Stimulated activated CD8-positive, alpha-beta memory T cell treated with anti-CD3 and anti-CD28 coated beads, Interleukin-7, amount 100 ng/mL, for 1 hour (primary cell): ENCODE results near the gene CCDC188.

Experiments used
- DNase-seq, 2 donors: peaks; one replicate each; pipeline ENCODE4 v3.0.0-alpha.2; 2020; ENCODE audit warnings: low read depth in 2 of 2

The CCDC188 gene

DNA sequence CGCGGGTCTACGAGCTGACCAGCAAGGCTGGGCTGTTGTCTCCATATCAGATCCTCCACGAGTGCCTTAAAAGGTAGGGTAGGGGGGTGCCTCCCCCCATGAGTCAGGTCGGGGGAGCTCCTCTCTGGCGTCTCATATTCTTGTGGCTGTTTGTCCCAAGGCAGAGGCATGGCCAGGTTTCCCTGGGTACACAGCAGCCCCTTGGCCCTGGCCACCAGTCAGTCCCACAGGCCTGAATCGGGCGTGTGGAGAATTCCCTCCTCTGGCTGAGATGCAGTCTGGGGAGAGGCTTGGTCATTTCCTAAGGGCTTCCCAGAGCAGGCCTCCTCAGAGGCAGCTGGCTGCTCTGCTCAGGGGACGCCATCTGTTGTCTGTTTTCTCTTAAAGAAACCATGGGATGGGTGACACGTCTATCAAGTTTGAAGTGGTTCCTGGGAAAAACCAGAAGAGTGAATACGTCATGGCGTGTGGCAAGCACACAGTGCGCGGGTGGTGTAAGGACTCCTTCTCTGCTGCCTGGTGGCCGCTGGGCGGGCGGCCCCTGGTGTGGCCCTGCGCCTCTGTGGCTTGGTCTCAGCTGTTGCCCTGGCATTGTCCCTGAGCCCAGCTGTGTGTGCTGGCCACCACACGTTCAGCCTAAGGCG, 44.5 kb downstream of the CCDC188 start:
- no peak for DNase-seq

DNA sequence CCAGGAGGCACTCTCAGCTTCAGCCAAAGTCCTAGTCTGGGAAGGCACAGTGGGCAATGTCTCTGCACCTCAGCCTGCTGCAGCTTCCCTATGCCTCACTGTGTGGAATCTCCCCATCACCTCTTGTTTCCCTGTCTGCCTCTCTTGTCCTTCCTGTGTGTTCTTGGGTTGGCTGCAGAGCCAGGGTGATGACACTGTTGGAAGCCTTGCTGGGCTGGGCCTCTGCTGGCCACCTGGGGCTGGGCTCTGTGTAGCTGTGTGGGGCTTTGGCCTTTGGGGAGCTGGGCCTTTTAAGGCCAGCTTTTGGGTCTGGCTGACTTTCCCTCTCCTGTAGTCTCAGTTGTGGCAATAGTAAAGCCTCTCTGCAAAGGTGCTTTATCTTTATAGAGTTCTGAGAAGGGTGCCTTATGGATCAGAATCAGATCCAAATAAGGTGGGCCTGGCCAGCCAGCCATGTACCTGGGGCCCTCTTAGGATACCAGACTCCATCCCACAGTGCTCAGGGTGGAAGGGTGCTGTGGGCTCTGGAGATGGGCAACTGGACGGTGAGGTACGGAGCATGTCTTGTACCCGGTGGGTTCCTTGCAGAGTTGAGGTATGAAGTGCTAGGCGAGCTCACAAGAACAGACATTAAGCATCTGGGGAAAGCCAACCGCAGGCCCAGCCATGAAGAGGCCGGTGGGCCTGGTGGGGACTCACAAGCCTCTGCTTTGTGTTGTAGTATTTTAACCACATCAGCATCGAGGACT, 45.2 kb downstream of the CCDC188 start:
- DNase-seq = no peak

- no peak for DNase-seq
These were observed 48.6 kb downstream of the CCDC188 start for GRCh38 chr22:20102203-20102780.

DNA sequence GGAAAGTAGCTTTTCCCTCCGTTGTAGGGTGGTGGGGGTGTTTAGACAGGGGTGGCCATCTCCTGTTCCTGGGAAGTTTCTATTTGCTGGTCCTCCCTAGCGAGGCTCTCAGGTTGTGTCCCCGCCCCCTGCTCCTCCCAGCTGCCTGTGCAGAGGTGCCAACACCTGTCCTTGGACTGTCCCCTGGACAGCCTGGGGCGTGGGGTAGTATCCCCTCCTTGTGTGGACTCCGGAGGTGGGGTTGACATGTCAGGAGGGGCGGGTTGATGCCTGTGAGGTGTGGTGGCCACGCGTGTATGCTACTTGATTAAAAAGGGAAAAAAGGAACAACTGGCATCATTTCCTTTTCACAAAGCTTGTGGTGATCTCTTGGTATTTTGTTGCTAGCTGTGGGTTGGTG, 49.2 kb downstream of the CCDC188 start:
- DNase-seq = no peak

GRCh38 chr22:20099099-20099711, 51.6 kb downstream of the CCDC188 start:
- no peak for DNase-seq
